ENCODE measurements around the gene OTULINL.

DNA sequence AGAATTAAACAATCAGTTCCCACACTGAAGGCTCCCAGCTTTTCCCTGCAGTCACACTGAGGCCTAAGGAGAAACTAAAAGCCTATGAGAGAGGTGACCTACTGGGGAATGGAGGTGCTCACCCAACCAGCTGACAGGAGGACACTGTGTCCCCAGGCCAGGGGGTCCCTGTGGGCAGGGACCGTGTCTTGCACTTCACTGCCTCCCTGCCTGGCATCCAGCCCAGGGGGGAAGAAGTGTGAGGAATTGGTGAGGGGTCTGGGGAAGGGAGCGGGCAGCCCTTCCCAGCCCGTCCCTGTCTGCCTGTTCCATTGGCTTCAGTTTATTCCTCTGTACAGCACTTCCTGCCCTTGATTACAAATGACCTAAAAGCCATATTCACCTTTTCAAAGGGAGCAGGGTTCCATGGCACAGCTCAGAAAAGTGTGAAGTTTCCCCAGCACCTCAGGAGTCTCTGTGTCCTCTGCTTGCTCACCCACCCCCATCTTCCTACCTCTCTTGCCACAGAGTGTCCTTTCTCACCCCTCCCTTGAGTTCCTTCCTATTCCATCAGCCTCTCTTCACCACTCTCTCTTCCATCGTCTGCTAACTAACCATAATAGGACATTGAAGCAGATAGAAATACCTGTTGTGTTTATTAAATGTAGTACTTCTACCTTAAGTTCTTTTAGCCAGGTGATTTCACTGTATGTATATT lies 12.9 kb downstream of the OTULINL start:
- no peak for TF ChIP-seq POLR2A (IDR thresholded peaks at IDR 0.05; ENCODE audit: low read length)
- TF ChIP-seq GATA1 (IDR thresholded peaks at IDR 0.05; ENCODE audit: low read depth, low read length), result no peak

Measured in erythroblast (primary cell).